NCI-H510A (cell line): ENCODE data around the gene TSPAN7.
A peak's percentile ranks its signal among the peaks of the same experiment; 100 is the strongest.

Source experiments
- DNase-seq: peaks from one replicate; lab custom pipeline; 2025; lab: John Stamatoyannopoulos, UW

TSPAN7 gene

GRCh38 chrX:38561126-38561868 lies at the start of gene TSPAN7:
TSPAN7 (plus strand) TSS chrX:38561542; CDS start chrX:38561547, 5 bp downstream.
- DNase-seq: peak; percentile 74

DNA sequence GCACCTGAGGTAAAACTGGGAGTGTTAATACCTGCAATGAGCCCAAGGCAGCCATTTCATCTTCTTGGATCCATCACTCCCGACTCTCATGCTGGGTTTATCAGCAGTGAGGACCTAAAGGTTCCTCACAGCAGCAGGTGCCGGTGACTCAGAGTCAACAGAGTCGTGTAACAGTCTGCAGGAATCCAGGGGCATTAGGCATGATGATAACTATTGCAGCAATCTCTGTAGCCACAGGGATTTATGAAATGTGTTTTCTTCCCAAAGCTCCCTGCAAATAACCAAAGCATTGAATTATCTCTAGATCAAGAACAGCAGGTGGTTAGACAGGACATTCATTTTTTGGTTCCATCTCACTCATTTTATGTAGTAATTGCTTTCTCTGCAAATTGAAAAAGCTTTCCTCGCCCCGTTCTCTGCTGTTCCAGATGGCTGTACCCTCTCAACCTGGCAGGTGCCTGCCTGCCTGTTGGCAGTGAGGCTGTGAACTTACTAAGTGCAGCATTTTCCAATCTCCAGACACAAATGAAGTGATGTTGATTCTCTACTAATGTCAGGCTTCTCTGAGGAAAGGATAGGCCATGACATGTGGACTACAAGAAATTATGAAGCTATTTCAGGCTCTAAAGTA lies 48.1 kb upstream of the TSPAN7 start:
- no peak for DNase-seq

GRCh38 chrX:38514016-38514854 lies 47.1 kb upstream of the TSPAN7 start:
- no peak for DNase-seq

- DNase-seq: no peak
Observed at GRCh38 chrX:38515291-38515690, 46.1 kb upstream of the TSPAN7 start.

GRCh38 chrX:38516196-38516774 lies 45.1 kb upstream of the TSPAN7 start:
- DNase-seq: no peak

- no peak for DNase-seq
Observed at GRCh38 chrX:38519651-38520050, 41.7 kb upstream of the TSPAN7 start.

DNA sequence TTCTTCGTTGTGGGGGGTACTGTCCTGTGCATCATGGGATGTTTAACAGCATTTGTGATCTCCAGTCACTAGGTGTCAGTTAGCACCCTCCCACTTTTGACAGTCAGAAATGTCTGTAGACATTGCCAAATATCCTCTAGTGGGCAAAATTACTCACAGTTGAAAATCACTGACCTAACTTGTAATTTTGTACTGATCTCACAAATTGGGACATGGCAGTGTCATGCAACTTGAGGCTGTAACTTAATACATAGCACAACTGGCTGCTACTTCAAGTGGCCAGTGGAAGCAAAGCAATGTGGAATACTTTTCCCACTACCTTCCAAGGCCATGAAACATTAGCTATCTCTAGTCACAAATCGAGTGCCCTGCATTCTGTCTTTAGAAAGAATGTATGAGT lies 23.2 kb upstream of the TSPAN7 start:
- DNase-seq: no peak

GRCh38 chrX:38539748-38540147 lies 21.6 kb upstream of the TSPAN7 start:
- no peak for DNase-seq

- no peak for DNase-seq
Observed at GRCh38 chrX:38548508-38548907, 12.8 kb upstream of the TSPAN7 start.

DNA sequence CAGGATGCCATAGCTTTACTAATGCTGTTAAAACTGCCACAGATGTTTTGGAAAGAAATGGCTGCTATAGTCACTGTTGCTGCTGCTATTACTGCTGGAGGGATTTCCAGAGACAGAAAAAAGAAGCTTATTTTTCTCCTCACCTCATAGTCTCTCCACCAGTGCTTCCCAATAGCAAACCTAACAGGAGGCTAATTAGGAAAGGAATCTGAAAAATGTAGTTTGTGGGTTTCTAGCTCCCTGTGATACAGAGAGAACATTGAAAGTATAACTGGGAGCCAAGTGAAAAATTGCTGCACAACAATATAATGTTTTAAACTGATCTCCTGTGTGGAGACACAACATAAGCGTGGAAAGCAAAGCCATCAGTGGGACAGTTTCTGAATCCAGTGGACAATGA lies 8.6 kb upstream of the TSPAN7 start:
- no peak for DNase-seq

- no peak for DNase-seq
Observed at GRCh38 chrX:38558686-38559085, 2.7 kb upstream of the TSPAN7 start.

DNA sequence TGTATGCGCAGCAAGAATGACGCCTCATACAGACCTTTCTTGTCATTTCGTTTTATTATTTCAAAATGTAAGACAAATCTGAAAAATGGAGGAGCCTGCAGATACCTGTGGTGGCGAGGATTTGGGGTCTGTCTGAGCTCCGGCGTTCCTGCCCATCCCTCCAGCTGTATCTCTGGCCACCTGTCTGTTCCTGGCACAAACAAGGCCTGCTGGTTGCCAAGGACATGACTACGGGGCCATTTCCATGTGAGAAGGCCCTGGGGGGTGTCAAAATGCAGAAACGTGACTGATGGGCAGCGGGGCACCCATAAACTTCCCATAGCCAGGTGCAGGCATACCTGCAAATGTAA lies 591 bp upstream of the TSPAN7 start:
- no peak for DNase-seq

DNA sequence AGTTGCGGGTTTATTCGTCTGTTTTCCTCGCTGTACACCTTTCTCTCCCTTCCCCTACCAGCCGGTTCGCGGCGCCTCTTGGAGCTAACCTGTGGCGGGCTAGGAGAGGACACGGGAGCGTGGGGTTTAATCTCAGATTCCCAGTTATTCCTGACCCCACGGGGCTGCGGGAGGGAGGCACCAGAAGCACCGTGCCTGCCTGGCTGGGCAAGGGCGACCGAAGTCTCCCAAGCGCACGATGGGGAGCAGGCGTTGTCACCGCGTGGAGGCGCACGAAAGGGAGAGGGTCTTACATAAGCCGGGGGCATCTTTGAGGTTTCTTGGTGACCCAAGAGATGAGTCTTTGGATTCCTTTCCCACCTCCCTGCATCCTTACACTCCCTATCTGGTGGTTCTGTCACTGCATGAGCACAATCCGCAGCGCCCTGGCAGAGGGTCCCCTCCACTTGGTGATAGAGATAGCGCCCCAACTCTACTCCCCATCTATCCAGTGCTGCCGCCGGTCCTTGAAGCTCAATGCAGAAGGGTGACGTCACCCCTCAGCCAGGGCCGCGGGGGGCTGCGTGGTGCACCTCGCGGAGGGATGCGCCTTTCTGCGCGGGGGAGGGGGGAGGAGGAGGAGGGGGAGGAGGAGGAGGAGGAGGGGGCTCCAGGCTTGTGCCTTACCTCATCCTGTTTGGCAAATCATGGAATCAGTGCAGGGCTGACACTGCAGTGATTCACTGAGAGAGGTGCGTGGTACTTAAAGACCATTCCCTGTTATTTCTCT lies 793 bp downstream of the TSPAN7 start:
- DNase-seq: peak; percentile 3

DNA sequence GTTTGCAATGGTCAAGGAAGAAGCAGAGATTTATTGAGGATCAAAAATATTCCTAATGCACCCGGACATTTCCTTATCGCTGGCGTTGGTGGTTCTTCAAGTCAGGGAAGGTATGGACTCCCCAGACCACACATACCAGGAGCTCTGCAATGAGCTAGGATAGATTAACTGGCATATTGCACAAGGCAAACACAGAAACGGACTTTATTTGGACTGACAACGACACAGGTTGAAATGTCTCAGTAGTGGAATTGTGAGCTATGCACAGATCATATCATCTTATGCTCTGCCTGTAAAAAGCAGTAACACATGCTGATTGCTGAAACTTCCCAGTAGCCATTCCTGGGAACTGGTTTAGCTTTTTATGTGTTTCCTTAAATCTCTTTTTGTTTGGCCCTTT lies 1.7 kb downstream of the TSPAN7 start:
- DNase-seq: no peak

- DNase-seq: no peak
Observed at GRCh38 chrX:38570396-38570795, 9.1 kb downstream of the TSPAN7 start.

- no peak for DNase-seq
Observed at GRCh38 chrX:38571058-38571457, 9.7 kb downstream of the TSPAN7 start.

GRCh38 chrX:38574858-38575257 lies 13.5 kb downstream of the TSPAN7 start:
- no peak for DNase-seq

DNA sequence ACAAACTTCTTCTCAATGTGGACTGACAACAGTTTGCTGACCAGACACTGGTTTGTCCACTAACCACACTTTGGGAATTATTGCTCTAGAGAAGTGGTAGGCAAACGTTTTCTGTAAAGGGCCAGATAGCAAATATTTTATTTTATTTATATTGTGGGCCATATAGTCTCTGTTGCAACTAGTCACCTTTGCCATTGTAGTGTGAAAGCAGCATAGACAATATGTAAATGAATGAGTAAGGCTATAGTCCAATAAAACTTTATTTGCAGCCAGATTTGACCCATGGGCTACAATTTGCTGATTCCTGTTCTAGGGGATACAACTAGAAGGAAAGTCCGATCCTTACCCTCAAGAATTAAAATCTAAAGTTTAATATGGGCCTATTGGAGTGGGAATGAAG lies 14.5 kb downstream of the TSPAN7 start:
- DNase-seq: no peak

- DNase-seq: no peak
Observed at GRCh38 chrX:38577738-38578137, 16.4 kb downstream of the TSPAN7 start.

- DNase-seq: no peak
Observed at GRCh38 chrX:38578167-38578566, 16.8 kb downstream of the TSPAN7 start.

GRCh38 chrX:38583181-38583580 lies 21.8 kb downstream of the TSPAN7 start:
- no peak for DNase-seq

DNA sequence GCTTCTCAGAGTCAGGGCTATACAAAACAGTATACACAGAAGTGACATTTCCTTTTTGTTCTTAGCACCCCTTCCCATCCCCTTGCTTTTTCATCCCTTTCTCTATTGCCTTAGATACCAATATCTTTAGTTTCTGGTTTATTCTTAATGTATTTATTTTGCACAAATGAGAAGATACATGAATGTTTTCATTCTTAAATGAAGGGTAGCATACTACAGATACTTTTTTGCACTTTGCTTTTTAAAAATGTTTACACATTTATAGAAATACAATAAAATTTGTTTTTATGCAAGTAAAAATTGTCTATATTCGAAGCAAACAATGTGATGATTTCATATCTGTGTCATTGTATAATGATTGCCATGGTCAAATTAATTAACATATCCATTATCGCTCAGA lies 33.1 kb downstream of the TSPAN7 start:
- DNase-seq: no peak
